NCI-H82 (cell line): ENCODE measurements around the gene UGT2B15.
"Not testable (repeated sequence)": the region's sequence is repeated elsewhere in the genome, so short reads cannot be mapped to it uniquely, and the experiment has no call there.

Source experiments
- DNase-seq: peaks from one replicate; lab custom pipeline; 2025; lab: John Stamatoyannopoulos, UW

UGT2B15 gene

DNA sequence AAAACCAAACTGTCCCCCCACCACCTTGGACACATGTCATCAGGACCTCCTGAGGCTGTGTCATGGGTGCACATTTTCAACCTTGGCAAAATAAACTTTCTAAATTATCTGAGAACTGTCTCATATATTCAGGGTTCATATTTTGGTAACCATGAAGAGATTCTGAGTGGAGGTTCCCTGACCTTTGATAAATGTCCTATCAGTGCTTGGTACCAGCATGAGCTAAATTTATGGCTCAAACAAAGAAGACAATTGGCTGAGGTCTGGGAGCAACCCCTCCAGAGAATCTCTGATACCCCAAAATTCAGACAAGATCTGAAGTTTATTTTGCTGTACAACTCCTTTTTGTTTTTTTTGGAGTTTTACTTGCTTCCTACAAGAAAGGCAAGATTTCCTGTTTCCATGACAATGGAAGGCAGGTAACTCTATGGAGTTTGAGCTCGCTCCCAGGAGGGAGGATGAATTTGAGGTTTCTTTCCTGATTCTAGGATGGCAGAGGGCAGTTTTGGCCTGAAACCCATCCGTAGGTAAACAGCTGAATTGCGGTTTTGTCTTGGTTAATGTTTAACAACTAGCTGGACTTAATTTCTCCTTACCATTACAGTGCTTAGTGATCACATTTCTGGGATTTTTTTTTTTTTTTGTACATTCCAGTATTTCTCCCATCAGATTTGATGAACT is 14.5 kb downstream of the UGT2B15 start:
- no peak for DNase-seq

DNA sequence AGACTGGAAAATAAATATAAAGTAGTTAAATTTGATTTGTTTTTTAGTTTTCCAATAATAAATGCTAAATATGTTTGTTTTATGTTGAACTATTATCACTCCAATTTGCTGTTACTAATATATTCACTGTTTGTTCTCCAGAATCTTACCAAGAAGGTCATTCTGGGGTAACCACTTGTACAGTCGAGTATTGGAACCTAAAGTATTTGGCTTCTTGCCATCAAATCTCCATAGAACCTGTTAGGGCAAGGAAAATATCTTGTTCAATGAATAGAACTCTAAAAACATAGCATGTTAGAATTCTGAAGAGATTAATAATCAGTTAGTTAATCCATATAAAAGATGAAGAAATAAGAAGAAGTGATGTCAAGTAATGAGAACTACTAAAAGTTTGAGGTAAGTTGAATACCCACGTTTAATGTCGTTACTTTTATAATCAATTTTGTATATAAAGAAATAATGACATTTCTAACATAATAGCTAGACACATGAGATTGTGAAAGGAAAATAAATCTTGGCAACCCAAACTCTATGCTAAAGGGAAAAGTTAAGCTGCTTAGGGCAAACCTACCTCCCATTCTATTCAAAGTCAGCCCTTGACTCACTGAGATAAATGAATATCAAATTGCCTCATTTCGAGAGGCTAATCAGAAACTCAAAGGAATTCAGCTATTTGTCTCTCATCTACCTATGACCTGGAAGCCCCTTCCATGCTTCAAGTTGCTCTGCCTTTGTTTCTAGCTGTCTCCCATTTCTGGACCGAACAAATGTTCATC is 15.3 kb downstream of the UGT2B15 start:
- no peak for DNase-seq

- no peak for DNase-seq
Measured at GRCh38 chr4:68651932-68652331, 18.5 kb downstream of the UGT2B15 start.

GRCh38 chr4:68630371-68630770 is 40.1 kb downstream of the UGT2B15 start:
- DNase-seq = no peak

DNA sequence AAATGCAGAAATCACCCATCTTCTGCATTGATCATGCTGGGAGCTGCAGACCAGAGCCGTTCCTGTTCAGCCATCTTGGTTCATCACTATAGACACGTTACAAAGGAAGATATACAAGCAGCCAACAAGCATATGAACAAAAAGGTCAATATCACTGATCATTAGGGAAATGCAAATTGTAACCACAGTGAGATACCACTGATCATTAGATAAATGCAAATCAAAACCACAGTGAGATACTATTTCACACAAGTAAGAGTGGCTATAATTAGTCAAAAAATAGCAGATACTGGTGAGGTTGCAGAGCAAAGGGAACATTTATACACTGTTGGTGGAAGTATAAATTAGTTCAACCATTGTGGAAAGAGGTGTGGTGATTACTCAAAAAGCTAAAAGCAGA is 47.7 kb downstream of the UGT2B15 start:
- DNase-seq = not testable (repeated sequence)

GRCh38 chr4:68617003-68617698 is 53.3 kb downstream of the UGT2B15 start:
- DNase-seq = no peak

- DNase-seq = no peak
Measured at GRCh38 chr4:68615699-68616422, 54.6 kb downstream of the UGT2B15 start.

GRCh38 chr4:68613752-68614151 is 56.7 kb downstream of the UGT2B15 start:
- no peak for DNase-seq

- no peak for DNase-seq
Measured at GRCh38 chr4:68606240-68606639, 64.2 kb downstream of the UGT2B15 start.

DNA sequence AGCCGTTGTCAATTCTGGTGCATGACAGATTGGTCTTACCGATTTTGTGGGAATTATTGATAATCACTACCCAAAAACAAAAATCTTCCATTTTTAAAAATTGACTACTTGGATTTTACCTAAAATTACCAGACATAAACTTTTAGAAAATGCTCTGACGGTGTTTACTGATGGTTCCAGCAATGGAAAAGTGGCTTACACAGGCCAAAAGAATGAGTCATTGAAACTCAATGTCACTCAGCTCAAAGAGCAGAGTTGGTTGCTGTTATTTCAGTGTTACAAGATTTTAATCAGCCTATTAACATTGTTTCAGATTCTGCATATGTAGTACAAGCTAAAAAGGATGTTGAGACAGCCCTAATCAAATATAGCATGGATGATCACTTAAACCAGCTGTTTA is 71.3 kb downstream of the UGT2B15 start:
- DNase-seq = no peak

- no peak for DNase-seq
Measured at GRCh38 chr4:68597482-68597881, 73.0 kb downstream of the UGT2B15 start.
